ENCODE data around the gene MDM1.

DNA sequence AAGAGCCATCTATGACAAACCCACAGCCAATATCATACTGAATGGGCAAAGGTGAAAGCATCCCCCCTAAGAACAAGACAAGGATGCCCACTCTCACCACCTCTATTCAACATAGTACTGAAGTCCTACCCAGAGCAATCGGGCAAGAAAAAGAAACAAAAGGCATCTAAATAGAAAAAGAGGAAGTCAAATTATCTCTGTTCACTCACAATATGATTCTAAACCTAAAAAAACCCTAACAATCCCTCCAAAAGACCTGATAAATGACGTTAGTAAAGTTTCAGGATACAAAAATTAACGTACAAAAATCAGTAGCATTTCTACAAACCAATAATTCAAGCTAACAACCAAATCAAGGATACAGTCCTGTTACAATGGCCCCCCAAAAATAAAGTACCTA, 26.9 kb downstream of the MDM1 start:
- no peak for TF ChIP-seq POLR2AphosphoS5 (IDR thresholded peaks at IDR 0.05)
- TF ChIP-seq, protein P1, sequence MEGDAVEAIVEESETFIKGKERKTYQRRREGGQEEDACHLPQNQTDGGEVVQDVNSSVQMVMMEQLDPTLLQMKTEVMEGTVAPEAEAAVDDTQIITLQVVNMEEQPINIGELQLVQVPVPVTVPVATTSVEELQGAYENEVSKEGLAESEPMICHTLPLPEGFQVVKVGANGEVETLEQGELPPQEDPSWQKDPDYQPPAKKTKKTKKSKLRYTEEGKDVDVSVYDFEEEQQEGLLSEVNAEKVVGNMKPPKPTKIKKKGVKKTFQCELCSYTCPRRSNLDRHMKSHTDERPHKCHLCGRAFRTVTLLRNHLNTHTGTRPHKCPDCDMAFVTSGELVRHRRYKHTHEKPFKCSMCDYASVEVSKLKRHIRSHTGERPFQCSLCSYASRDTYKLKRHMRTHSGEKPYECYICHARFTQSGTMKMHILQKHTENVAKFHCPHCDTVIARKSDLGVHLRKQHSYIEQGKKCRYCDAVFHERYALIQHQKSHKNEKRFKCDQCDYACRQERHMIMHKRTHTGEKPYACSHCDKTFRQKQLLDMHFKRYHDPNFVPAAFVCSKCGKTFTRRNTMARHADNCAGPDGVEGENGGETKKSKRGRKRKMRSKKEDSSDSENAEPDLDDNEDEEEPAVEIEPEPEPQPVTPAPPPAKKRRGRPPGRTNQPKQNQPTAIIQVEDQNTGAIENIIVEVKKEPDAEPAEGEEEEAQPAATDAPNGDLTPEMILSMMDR (IDR thresholded peaks at IDR 0.05 in 8 of 11, conservative IDR thresholded peaks at IDR 0.05 in 3 of 11), result no peak
- no peak for TF ChIP-seq POLR2A (IDR thresholded peaks at IDR 0.05)
